Hippocampal formation (tissue), 2 donors: ENCODE data around the gene SUGP1.

Experiments used
- DNase-seq, 2 donors: peaks; one replicate each; lab custom pipeline; 2025; lab: John Stamatoyannopoulos, UW

Gene SUGP1

GRCh38 chr19:19303411-19303810 lies 16.9 kb downstream of the SUGP1 start:
- no peak for DNase-seq

- DNase-seq: no peak
Measured at GRCh38 chr19:19300613-19301012, 19.7 kb downstream of the SUGP1 start.

- no peak for DNase-seq
Measured at GRCh38 chr19:19297759-19298158, 22.6 kb downstream of the SUGP1 start.

GRCh38 chr19:19296953-19297689 lies 23.2 kb downstream of the SUGP1 start:
- no peak for DNase-seq

- DNase-seq: no peak
Measured at GRCh38 chr19:19294914-19295313, 25.4 kb downstream of the SUGP1 start.

GRCh38 chr19:19292607-19293006 lies 27.7 kb downstream of the SUGP1 start:
- no peak for DNase-seq

- DNase-seq: no peak
Measured at GRCh38 chr19:19285686-19286085, 34.6 kb downstream of the SUGP1 start.

- DNase-seq: peak; percentile 16 to 20
Measured at GRCh38 chr19:19280561-19280960, 39.7 kb downstream of the SUGP1 start.

GRCh38 chr19:19279853-19280252 lies 40.5 kb downstream of the SUGP1 start:
- no peak for DNase-seq

GRCh38 chr19:19279062-19279612 lies 41.2 kb downstream of the SUGP1 start:
- no peak for DNase-seq

GRCh38 chr19:19278315-19278714 lies 42.0 kb downstream of the SUGP1 start:
- no peak for DNase-seq

- no peak for DNase-seq
Measured at GRCh38 chr19:19276851-19277250, 43.5 kb downstream of the SUGP1 start.

GRCh38 chr19:19276386-19276785 lies 43.9 kb downstream of the SUGP1 start:
- DNase-seq: no peak

GRCh38 chr19:19274716-19275565 lies 45.4 kb downstream of the SUGP1 start:
- DNase-seq: no peak

- no peak for DNase-seq
Measured at GRCh38 chr19:19274146-19274545, 46.2 kb downstream of the SUGP1 start.

GRCh38 chr19:19271828-19272599 lies 48.3 kb downstream of the SUGP1 start:
- DNase-seq: no peak

- no peak for DNase-seq
Measured at GRCh38 chr19:19270749-19271571, 49.3 kb downstream of the SUGP1 start.

GRCh38 chr19:19269952-19270694 lies 50.2 kb downstream of the SUGP1 start:
- no peak for DNase-seq

- DNase-seq: no peak
Measured at GRCh38 chr19:19268453-19269385, 51.6 kb downstream of the SUGP1 start.
